Heart left ventricle (tissue), 16 donors: ENCODE measurements around the gene CIRBP. TPM values are rescaled to one million over a fixed set of nuclear protein-coding genes. Genes with fewer than 3 reads are reported as not detected.

Experiments used
- ATAC-seq, 4 donors: fragments of 200-7000 bp; cut with Tn5 transposase; one replicate each; pipeline ENCODE4 v1.9.1; 2020 to 2022; ENCODE audit warnings: moderate library complexity in 4 of 4, mild to moderate bottlenecking in 3 of 4, moderate number of reproducible peaks in 1 of 4
- DNase-seq, 5 donors: peaks; one replicate each; pipeline ENCODE4 v3.0.0-alpha.2; 2020
- H3K27ac ChIP-seq, 12 donors: fragments of 200-600 bp; sonication (generic) in 4 of 12; one replicate each; pipeline versions ENCODE4 v1.5.0 to v1.8.0; 2016 to 2022; ENCODE audit warnings: mild to moderate bottlenecking in 2 of 12
- H3K27me3 ChIP-seq, 9 donors: fragments of 200-600 bp; sonication (generic) in 2 of 9; one replicate each; pipeline versions ENCODE4 v1.5.1 to v1.8.0; 2016 to 2022; ENCODE audit warnings: mild to moderate bottlenecking in 3 of 9
- H3K36me3 ChIP-seq, 9 donors: fragments of 200-600 bp; sonication (generic) in 2 of 9; one replicate each; pipeline versions ENCODE4 v1.5.0 to v1.8.0; 2018 to 2022; ENCODE audit warnings: mild to moderate bottlenecking in 2 of 9
- H3K4me1 ChIP-seq, 12 donors: fragments of 200-600 bp; sonication (generic) in 4 of 12; one replicate each; pipeline versions ENCODE4 v1.5.0 to v1.8.0; 2016 to 2022; ENCODE audit warnings: mild to moderate bottlenecking in 3 of 12
- H3K4me3 ChIP-seq, 12 donors: fragments of 200-600 bp; sonication (generic) in 4 of 12; one replicate each; pipeline versions ENCODE4 v1.5.0 to v1.8.0; 2017 to 2022; ENCODE audit warnings: mild to moderate bottlenecking in 9 of 12, moderate library complexity in 4 of 12
- H3K9me3 ChIP-seq, 12 donors: fragments of 200-600 bp; sonication (generic) in 4 of 12; one replicate each; pipeline versions ENCODE4 v1.5.0 to v1.8.0; 2016 to 2022; ENCODE audit warnings: mild to moderate bottlenecking in 1 of 12
- POLR2A ChIP-seq, 2 donors: fragments of 450-650 bp; IDR thresholded peaks; one replicate each; pipeline ENCODE4 v1.6.1; 2017; ENCODE audit warnings: antibody characterized with exemption in 2 of 2, mild to moderate bottlenecking in 2 of 2, moderate library complexity in 2 of 2
- WGBS, 4 donors: extraction: QIAGEN DNeasy Blood & Tissue Kit in 2 of 4; methylation state at CpG; one replicate each; pipeline versions ENCODE4 v1.1.5 to v1.1.7; 2013 to 2018; 5-methylcytosine and 5-hydroxymethylcytosine counted together
- intact Hi-C, 10 donors: fragments of 100-400 bp; cut with DNase I; formaldehyde crosslinking; loops; one replicate each; pipeline versions ENCODE4 v1.11.1 to v1.14.2; 2022
- polyA plus RNA-seq, 2 donors: library from polyadenylated mRNA; stranded (reverse); fragments of 200-250 nt; gene quantifications; one replicate each; pipeline ENCODE4 v1.2.3, GENCODE V29; 2013
- total RNA-seq, 9 donors: library from RNA; depleted of rRNA in 2 of 9; stranded (reverse); fragments of >200 nt in 2 of 9; fragmentation: NEBNext Ultra II Directional in 3 of 9; extraction: Animal tissue kit (Norgen Biotek cat#: 25700) in 3 of 9; gene quantifications; one replicate each; pipeline versions ENCODE4 v1.1.0 to v1.2.4, GENCODE V29; 2016 to 2023
- TF ChIP-seq, protein P1 (sequence below), 12 donors: fragments of 200-600 bp; sonication (generic) in 4 of 12; IDR thresholded peaks; one replicate each; pipeline versions ENCODE4 v1.5.0 to v1.8.0; 2018 to 2022; ENCODE audit warnings: antibody characterized with exemption in 12 of 12, mild to moderate bottlenecking in 5 of 12
- donor health status: ischemic (EF 13 %, LVEDD 7.1; RV severe dilation, severe dysfunction).
- donor health status: healthy with polysubstance abuse.
- donor health status: DM: no; HTN: yes; CAD: no.
- donor health status: DM: no; HTN: no; CAD: no.
- donor health status: ischemic (EF 25% LVEDD 6.9; RV normal size, moderate dysfunction).
- donor health status: ischemic (EF 25% LVEDD 5.7; RV mildly dilated, moderate dysfunction).
- donor health status: healthy.
- donor health status: DM: yes; HTN: yes; CAD: no.
- donor health status: ischemic (EF 35%, LVEDD 5.7; RV mildly dilated, moderate dysfunction).
- donor health status: nonischemic (EF 11% LVEDD 7.7; RV severe dilation, severe dysfunction).
- donor health status: DM: yes; HTN: yes; CAD: no.
- donor health status: PGD.
- donor health status: ischemic (EF 29% LVEDD 5.4; RV normal size, mild dysfunction).
- donor health status: nonischemic (EF 23%, LVEDD 6.1; RV moderate dilation, normal function).

CIRBP gene
- total and polyA plus RNA-seq, 11 donors, result 149 to 425 (median 269) TPM

DNA sequence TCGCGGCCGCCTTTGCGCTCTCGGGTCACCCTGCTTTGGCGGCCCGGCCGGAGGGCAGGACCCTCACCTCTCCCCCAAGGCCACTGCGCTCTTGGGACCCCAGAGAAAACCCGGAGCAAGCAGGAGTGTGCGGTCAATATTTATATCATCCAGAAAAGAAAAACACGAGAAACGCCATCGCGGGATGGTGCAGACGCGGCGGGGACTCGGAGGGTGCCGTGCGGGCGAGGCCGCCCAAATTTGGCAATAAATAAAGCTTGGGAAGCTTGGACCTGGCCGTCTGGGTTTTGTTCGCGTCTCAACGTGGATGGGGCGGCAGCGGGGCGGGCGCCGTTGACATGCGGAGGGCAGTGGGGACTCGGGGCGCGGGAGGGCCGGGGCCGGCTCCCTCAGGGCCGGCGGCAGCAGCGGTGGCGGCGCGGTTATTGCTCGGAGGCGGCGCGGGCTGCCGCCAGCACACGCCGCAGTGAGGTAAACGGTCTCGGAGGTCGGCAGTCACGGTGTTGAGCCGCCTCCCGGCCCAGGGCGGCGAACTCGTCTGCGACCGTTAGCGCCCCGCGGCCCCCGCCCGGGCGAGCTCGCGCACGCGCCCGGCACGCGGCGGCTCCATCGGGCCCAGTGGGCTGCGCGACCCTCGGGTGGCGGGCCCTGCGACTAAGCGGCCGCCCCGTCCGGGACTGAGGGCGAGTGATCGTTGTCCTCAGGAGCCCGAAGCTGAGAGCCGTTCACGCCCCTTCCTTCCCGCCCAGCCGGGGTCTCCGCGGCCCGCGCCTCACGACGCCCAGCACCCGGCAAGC lies 40.8 kb upstream of the CIRBP start:
- 96 to 97% (median 97%) methylated on average over 97 to 100 of the region's 100 CpGs for WGBS, 4 donors
- H3K36me3 ChIP-seq, result peaks cover 0 to 50% (median 41%) of the 10 kb centered on the region in 9 donors
- H3K9me3 ChIP-seq, result no peaks in the 10 kb centered on the region
- no peak for TF ChIP-seq POLR2A (IDR thresholded peaks at IDR 0.05)
- TF ChIP-seq, protein P1, sequence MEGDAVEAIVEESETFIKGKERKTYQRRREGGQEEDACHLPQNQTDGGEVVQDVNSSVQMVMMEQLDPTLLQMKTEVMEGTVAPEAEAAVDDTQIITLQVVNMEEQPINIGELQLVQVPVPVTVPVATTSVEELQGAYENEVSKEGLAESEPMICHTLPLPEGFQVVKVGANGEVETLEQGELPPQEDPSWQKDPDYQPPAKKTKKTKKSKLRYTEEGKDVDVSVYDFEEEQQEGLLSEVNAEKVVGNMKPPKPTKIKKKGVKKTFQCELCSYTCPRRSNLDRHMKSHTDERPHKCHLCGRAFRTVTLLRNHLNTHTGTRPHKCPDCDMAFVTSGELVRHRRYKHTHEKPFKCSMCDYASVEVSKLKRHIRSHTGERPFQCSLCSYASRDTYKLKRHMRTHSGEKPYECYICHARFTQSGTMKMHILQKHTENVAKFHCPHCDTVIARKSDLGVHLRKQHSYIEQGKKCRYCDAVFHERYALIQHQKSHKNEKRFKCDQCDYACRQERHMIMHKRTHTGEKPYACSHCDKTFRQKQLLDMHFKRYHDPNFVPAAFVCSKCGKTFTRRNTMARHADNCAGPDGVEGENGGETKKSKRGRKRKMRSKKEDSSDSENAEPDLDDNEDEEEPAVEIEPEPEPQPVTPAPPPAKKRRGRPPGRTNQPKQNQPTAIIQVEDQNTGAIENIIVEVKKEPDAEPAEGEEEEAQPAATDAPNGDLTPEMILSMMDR (IDR thresholded peaks at IDR 0.05), result no peak
- H3K27me3 ChIP-seq, result no peaks in the 10 kb centered on the region
- H3K27ac ChIP-seq, result no peak overlapping the region
- ATAC-seq (no peak), DNase-seq (no peak)
- H3K4me3 ChIP-seq, result no peak overlapping the region
- H3K4me1 ChIP-seq, result peaks cover 0 to 20% (median 12%) of the 10 kb centered on the region in 12 donors
- intact Hi-C loops, result no loop called here

DNA sequence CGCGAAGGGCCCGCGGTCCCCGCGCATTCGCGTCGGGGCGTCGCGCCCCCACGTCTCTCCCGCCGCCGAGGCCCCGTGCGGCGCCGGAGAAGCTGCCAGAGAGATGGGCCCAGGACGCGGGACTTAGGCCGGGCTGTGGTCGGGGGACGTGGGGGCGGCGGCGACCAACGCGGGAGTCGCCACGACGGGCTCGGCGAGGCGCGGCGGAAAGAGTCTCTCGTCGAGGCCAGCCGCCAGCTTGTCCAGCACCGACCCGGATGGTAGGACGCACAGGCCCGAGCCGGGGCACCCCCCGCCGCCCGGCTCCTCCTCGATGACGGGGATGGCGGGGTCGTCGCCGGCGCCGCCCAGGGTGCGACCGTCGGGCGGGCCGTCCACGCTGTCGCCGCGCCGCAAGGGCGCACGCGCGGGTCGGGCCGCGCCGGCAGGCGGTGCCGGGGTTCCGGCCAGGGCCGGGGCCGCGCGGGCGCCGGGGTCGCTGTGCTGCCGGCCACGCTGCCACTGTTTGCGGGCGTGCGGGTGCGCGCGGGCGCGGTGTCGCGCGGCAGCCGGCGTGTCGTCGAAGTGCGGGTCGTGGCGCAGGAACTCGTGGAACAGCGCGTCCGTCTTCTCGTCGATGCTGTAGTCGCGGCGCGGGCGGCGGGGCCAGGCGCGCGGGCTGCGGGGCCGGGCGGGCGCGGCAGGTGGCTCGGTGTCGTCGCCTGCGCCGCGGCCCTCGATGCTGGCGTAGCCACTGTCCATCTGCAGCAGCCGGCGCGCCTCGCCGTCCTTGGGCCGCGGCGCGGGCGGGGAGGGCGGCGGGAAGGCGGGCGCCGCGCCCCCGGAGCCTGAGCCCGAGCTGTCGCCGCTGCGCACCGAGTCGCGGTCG lies 39.8 kb upstream of the CIRBP start:
- Histone ChIP-seq H3K27ac (no peak overlapping the region), H3K27me3 (no peaks in the 10 kb centered on the region), H3K9me3 (no peaks in the 10 kb centered on the region), H3K4me3 (no peak overlapping the region), H3K36me3 (peaks cover 0 to 42% (median 33%) of the 10 kb centered on the region in 9 donors), H3K4me1 (peaks cover 0 to 22% (median 13%) of the 10 kb centered on the region in 12 donors)
- 94 to 96% (median 96%) methylated on average over 120 to 158 of the region's 158 CpGs for WGBS, 4 donors
- TF ChIP-seq, protein P1 (IDR thresholded peaks at IDR 0.05), result no peak
- TF ChIP-seq POLR2A (IDR thresholded peaks at IDR 0.05), result no peak
- DNase-seq (no peak), ATAC-seq (no peak)
- intact Hi-C loops, result no loop called here

DNA sequence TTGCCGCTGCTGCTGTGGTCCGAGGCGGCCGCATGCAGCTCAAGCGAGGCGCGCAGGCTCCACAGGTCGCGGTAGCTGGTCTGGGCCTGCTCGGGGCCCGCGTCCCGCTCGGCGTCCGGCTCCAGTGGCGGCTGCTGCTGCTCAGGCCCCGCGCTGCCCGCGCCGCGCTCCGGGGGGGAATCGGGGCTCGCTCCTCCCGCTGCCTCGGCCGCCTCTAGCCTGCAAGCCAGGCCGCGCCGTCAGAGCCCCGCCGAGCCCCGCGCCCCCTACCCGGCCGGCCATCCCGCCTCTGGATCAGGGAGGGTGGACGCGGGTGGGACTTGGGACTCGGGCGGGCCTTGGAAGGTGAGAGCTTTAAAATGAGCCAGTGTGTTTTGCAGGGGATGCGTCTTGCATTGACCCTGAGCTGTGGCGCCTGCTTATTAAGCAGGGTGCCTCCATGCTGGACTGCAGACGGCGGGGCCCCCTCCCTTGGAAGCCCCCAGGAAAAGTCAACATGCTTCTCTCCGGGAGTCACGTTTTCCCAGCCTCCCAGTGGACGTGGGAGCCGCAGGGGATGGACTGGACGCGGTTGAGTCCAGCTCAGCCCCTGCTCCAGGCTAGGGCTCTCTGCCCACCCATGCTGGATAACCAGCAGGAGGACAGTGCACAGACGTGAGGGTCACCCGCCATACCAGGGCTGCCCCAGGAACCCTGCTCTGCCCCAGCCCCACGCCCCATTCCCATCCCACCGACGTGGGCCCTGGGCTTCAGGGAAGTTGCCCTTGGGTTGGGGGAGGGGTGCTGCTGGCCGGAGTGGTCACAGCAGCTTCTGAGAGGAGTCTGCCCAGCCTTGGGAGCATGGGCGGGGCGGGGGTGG lies 39.0 kb upstream of the CIRBP start:
- intact Hi-C loops, result no loop called here
- peaks cover 0 to 22% (median 13%) of the 10 kb centered on the region in 12 donors for H3K4me1 ChIP-seq
- ATAC-seq (no peak), DNase-seq (no peak)
- no peaks in the 10 kb centered on the region for H3K9me3 ChIP-seq
- H3K27ac ChIP-seq, result no peak overlapping the region
- no peaks in the 10 kb centered on the region for H3K27me3 ChIP-seq
- H3K4me3 ChIP-seq, result no peak overlapping the region
- 91 to 92% (median 92%) methylated on average over 12 to 61 of the region's 61 CpGs for WGBS, 4 donors
- TF ChIP-seq, protein P1 (IDR thresholded peaks at IDR 0.05), result no peak
- no peak for TF ChIP-seq POLR2A (IDR thresholded peaks at IDR 0.05)
- peaks cover 0 to 34% (median 27%) of the 10 kb centered on the region in 9 donors for H3K36me3 ChIP-seq
